IMR-90 (cell line): ENCODE data around the gene DNMT3B. TPM values are rescaled to one million over a fixed set of nuclear protein-coding genes. Genes with fewer than 3 reads are reported as not detected.

Experiments used
- ATAC-seq: fragments of 200-7000 bp; cut with Tn5 transposase; 2 replicates; pipeline ENCODE4 v1.9.1; 2020; ENCODE audit warnings: low read depth, mild to moderate bottlenecking, moderate library complexity
- BruUV-seq: library from RNA; stranded (reverse); fragments of 400-500 nt; replicated peaks from 2 replicates; lab custom pipeline; 2021; lab: Mats Ljungman, UMichigan
- CTCF ChIA-PET: fragments of 300-600 bp; formaldehyde crosslinking; extraction: SDS; loops from one replicate; lab custom pipeline; 2021; ENCODE audit warnings: antibody characterized with exemption; lab: Yijun Ruan, JAX
- POLR2A ChIA-PET: fragments of 300-600 bp; sonication (Branson Sonifier 250); formaldehyde crosslinking; loops from one replicate; lab custom pipeline; 2022; ENCODE audit warnings: antibody characterized with exemption; ENCODE audit not compliant: unreplicated experiment; lab: Charles Lee
- DNase-seq: peaks from one replicate; pipeline ENCODE4 v3.0.0; 2013
- H2AFZ ChIP-seq: replicated peaks from 2 replicates; pipeline ENCODE3; 2013; ENCODE audit warnings: low read length, mild to moderate bottlenecking; ENCODE audit not compliant: poor library complexity
- H2AK5ac ChIP-seq: 2 replicates; pipeline ENCODE4 v1.6.1; 2013; ENCODE audit warnings: low read depth, low read length, inconsistent platforms
- H2AK9ac ChIP-seq: replicated peaks from 2 replicates; pipeline ENCODE3; 2013; ENCODE audit warnings: mild to moderate bottlenecking, low read depth, low read length, moderate library complexity; ENCODE audit not compliant: poor library complexity
- H2BK120ac ChIP-seq: 2 replicates; pipeline ENCODE4 v1.6.1; 2013; ENCODE audit warnings: low read depth, low read length, inconsistent platforms
- H2BK15ac ChIP-seq: 3 replicates; pipeline ENCODE4 v1.6.1; 2013; ENCODE audit warnings: low read depth, low read length, inconsistent platforms
- H2BK20ac ChIP-seq: 2 replicates; pipeline ENCODE4 v1.6.1; 2013; ENCODE audit warnings: low read depth, mild to moderate bottlenecking, inconsistent platforms, low read length, moderate library complexity
- H2BK5ac ChIP-seq: 2 replicates; pipeline ENCODE4 v1.6.1; 2013; ENCODE audit warnings: mild to moderate bottlenecking, low read depth, low read length, inconsistent platforms; ENCODE audit not compliant: poor library complexity, severe bottlenecking
- H3K14ac ChIP-seq: replicated peaks from 2 replicates; pipeline ENCODE4 v1.6.1; 2013; ENCODE audit warnings: low read depth, low read length, inconsistent platforms
- H3K18ac ChIP-seq: 2 replicates; pipeline ENCODE4 v1.6.1; 2013; ENCODE audit warnings: low read depth, low read length, control low read depth
- H3K23ac ChIP-seq: 2 replicates; pipeline ENCODE4 v1.6.1; 2013; ENCODE audit warnings: low read depth, low read length, inconsistent platforms
- H3K27ac ChIP-seq: 2 replicates; pipeline ENCODE4 v1.5.1; 2013; ENCODE audit warnings: mild to moderate bottlenecking, control low read depth, low read length; ENCODE audit not compliant: insufficient read depth
- H3K27me3 ChIP-seq: 2 replicates; pipeline ENCODE4 v1.6.1; 2013; ENCODE audit warnings: low read length; ENCODE audit not compliant: control insufficient read depth, insufficient read depth
- H3K36me3 ChIP-seq: 2 replicates; pipeline ENCODE4 v1.6.1; 2013; ENCODE audit warnings: low read length, mixed read lengths; ENCODE audit not compliant: control insufficient read depth, insufficient read depth
- H3K4ac ChIP-seq: 2 replicates; pipeline ENCODE4 v1.6.1; 2013; ENCODE audit warnings: low read depth, low read length, inconsistent platforms
- H3K4me1 ChIP-seq: 2 replicates; pipeline ENCODE4 v1.6.1; 2013; ENCODE audit warnings: low read length, mixed read lengths; ENCODE audit not compliant: control insufficient read depth, insufficient read depth
- H3K4me2 ChIP-seq: 2 replicates; pipeline ENCODE4 v1.6.1; 2013; ENCODE audit warnings: low read depth, mild to moderate bottlenecking, control low read depth, low read length, moderate library complexity
- H3K4me3 ChIP-seq: 2 replicates; pipeline ENCODE4 v1.5.1; 2013; ENCODE audit warnings: low read depth, mild to moderate bottlenecking, control low read depth, low read length, moderate library complexity; ENCODE audit not compliant: insufficient read depth
- H3K56ac ChIP-seq: 2 replicates; pipeline ENCODE4 v1.6.1; 2013; ENCODE audit warnings: low read length, inconsistent platforms; ENCODE audit not compliant: insufficient read depth; ENCODE audit errors: extremely low read depth
- H3K79me1 ChIP-seq, 2 experiments: 2 replicates each; pipeline ENCODE4 v1.6.1; 2013; ENCODE audit warnings: low read length in 2 of 2, inconsistent platforms in 1 of 2, low read depth in 1 of 2
- H3K9ac ChIP-seq: 2 replicates; pipeline ENCODE4 v1.6.1; 2013; ENCODE audit warnings: low read depth, low read length, control low read depth
- H3K9me1 ChIP-seq: 2 replicates; pipeline ENCODE4 v1.6.1; 2013; ENCODE audit warnings: low read length, inconsistent platforms; ENCODE audit not compliant: insufficient read depth
- H3K9me3 ChIP-seq: 2 replicates; pipeline ENCODE4 v1.6.1; 2013; ENCODE audit warnings: low read length; ENCODE audit not compliant: control insufficient read depth, insufficient read depth
- H4K20me1 ChIP-seq: 2 replicates; pipeline ENCODE4 v1.6.1; 2013; ENCODE audit warnings: low read length, inconsistent platforms; ENCODE audit not compliant: insufficient read depth
- H4K5ac ChIP-seq: 2 replicates; pipeline ENCODE4 v1.6.1; 2013; ENCODE audit warnings: mild to moderate bottlenecking, low read depth, low read length, control low read depth
- H4K8ac ChIP-seq, 2 experiments: 2 replicates each; pipeline ENCODE4 v1.6.1; 2013; ENCODE audit warnings: low read depth in 2 of 2, low read length in 2 of 2, control low read depth in 1 of 2, inconsistent platforms in 1 of 2
- H4K91ac ChIP-seq: 2 replicates; pipeline ENCODE4 v1.6.1; 2013; ENCODE audit warnings: low read depth, low read length, inconsistent platforms; ENCODE audit not compliant: insufficient read depth
- MAFK ChIP-seq: IDR thresholded peaks from 2 replicates; pipeline ENCODE4 v1.6.1; 2012; ENCODE audit warnings: low read depth, low read length, improper control_type of control experiment
- MXI1 ChIP-seq: IDR thresholded peaks from 2 replicates; pipeline ENCODE4 v1.6.1; 2012; ENCODE audit warnings: low read depth, mild to moderate bottlenecking, low read length, moderate library complexity, borderline replicate concordance
- WGBS, 2 experiments: methylation state at CpG; one replicate each; pipeline versions ENCODE4 v1.1.5 to v1.1.7; 2013; ENCODE audit warnings: missing lambda C conversion rate in 2 of 2; ENCODE audit not compliant: insufficient read length in 1 of 2; ENCODE audit errors: extremely low coverage in 2 of 2; 5-methylcytosine and 5-hydroxymethylcytosine counted together
- dilution Hi-C: fragments of 300-500 bp; cut with HindIII; formaldehyde crosslinking; loops from one replicate; pipeline ENCODE4 v1.14.3; 2018; ENCODE audit warnings: low sequenced_read_pairs; ENCODE audit not compliant: unreplicated experiment
- in situ Hi-C: fragments of 300-500 bp; cut with MboI; formaldehyde crosslinking; loops from 3 replicates; pipeline ENCODE4 v1.14.3; 2019; ENCODE audit warnings: low sequenced_read_pairs, inconsistent platforms, mixed read lengths
- intact Hi-C: fragments of 100-400 bp; cut with micrococcal nuclease; formaldehyde crosslinking; loops from 2 replicates; pipeline ENCODE4 v1.10.0; 2022
- polyA plus RNA-seq, 3 experiments: library from polyadenylated mRNA; depleted of rRNA; stranded (reverse); fragments of >200 nt; gene quantifications; 2 replicates each; pipeline ENCODE4 v1.2.3, GENCODE V29; 2012; ENCODE audit warnings: low replicate concordance in 1 of 3
- total RNA-seq: library from RNA; depleted of rRNA; stranded (reverse); fragments of >200 nt; gene quantifications from 2 replicates; pipeline ENCODE4 v1.2.3, GENCODE V29; 2012

The DNMT3B gene
- total and polyA plus RNA-seq, 2 of the 4 experiments (the other 2 are of a cell fraction) = 1.3 to 1.9 TPM

DNA sequence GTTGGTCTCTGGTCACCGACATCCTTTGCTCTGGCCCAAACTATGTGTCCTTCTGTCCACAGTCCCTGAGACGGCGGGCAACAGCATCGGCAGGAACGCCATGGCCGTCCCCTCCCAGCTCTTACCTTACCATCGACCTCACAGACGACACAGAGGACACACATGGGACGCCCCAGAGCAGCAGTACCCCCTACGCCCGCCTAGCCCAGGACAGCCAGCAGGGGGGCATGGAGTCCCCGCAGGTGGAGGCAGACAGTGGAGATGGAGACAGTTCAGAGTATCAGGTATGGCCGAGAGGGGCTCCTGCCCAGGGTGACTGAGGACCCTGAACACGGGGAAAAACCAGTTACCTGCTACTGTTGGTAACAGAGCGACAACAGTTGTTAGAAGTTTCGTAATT is 25.0 kb downstream of the DNMT3B start:
- no peak overlapping the region for H2AK9ac ChIP-seq
- no peak overlapping the region for H3K27ac ChIP-seq
- no peak overlapping the region for H3K56ac ChIP-seq
- CTCF ChIA-PET = no interaction called here
- no peaks in the 10 kb centered on the region for H3K27me3 ChIP-seq
- H3K36me3 ChIP-seq = peaks cover 4% of the 10 kb centered on the region; the same call in 1 of the 2 replicates
- DNase-seq (no peak), ATAC-seq (no peak)
- POLR2A ChIA-PET = no interaction called here
- dilution Hi-C loops = no loop called here
- no peak overlapping the region for H2BK120ac ChIP-seq
- 100% methylated on average over 2 of the region's 16 CpGs; no CpG with 5 or more reads in 1 of the 2 experiments for WGBS, 2 experiments
- H3K4me3 ChIP-seq = no peak overlapping the region
- no peak overlapping the region for H4K91ac ChIP-seq
- H3K14ac ChIP-seq = no peak overlapping the region
- H3K18ac ChIP-seq = no peak overlapping the region
- BruUV-seq = no TSS peak
- no peak overlapping the region for H4K5ac ChIP-seq
- no peak overlapping the region for H2AK5ac ChIP-seq
- no peaks in the 10 kb centered on the region for H3K4me1 ChIP-seq
- H4K8ac ChIP-seq = no peak overlapping the region
- no peak overlapping the region for H3K23ac ChIP-seq
- peaks cover 6% of the 10 kb centered on the region; the same call in 1 of the 2 replicates for H3K9me1 ChIP-seq
- in situ Hi-C loops = loop anchor here (10.0 kb wide), 1 partner anchor 158 kb away; no protein-coding TSS in a partner anchor
- no peaks in the 10 kb centered on the region; the same call in 1 of the 2 replicates for H4K20me1 ChIP-seq
- H2BK20ac ChIP-seq = no peak overlapping the region
- H3K9ac ChIP-seq = no peak overlapping the region
- H2AFZ ChIP-seq = no peak overlapping the region
- intact Hi-C loops = no loop called here
- H2BK15ac ChIP-seq = no peak overlapping the region
- 0 out of 4 replicates have a peak, but pooled peaks cover 0 to 3% of the 10 kb centered on the region in 2 experiments for H3K79me1 ChIP-seq
- no peak overlapping the region for H3K4ac ChIP-seq
- H2BK5ac ChIP-seq = no peak overlapping the region
- no peak overlapping the region for H3K4me2 ChIP-seq
- no peak for TF ChIP-seq MAFK
- no peak for TF ChIP-seq MXI1
- H3K9me3 ChIP-seq = no peaks in the 10 kb centered on the region
